Medulla oblongata (tissue), 1 donor: ENCODE results near the gene CPED1.
"Not testable (repeated sequence)": the region's sequence is repeated elsewhere in the genome, so short reads cannot be mapped to it uniquely, and the experiment has no call there.

Experiments used
- DNase-seq: peaks from one replicate; pipeline ENCODE4 v3.0.0-alpha.2; 2015; ENCODE audit errors: extremely low spot score

CPED1 gene

DNA sequence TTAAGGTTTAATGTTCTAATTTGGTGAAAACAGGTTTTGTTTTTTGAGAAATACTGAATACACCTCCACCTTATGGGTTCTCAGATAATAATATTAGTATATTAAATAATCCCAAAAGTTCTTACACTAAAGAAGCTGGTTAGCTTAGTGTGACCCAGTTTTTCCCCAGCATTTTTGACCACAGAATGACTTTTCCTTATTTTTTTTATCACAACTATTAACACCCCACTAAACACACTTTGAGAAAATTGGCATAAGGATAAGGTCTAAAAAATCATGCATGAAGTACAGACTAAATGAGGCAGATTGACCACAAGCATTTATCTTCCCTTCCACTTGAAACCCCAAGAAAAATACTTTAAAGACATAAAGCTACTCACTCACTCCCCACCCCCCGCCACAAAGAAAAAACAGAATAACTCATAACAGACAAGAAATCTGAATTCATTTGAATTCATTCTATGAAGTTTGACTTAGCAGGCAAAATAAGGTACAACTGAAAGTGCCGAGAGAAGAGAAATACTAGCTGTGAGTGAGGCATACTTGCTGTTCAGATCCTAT lies 290.6 kb downstream of the CPED1 start:
- no peak for DNase-seq

DNA sequence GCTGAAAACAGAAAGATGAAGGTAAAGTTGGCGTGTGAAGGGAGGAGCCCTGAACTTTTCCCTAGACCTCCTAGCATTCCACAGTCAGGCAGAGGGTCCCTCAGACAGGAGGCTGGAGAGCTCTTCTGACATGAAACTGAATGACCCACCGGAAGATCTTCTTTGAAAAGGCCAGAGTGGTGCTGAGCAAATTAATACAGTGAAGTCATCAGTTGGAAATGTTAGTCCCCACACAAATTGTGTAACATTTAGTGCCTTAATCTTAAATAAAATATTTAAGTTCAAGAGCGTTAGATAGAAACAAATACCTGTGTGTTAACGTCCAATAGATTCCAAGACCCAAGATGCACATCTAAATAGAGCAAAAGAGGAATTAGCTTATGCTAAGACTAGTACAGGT lies 291.3 kb downstream of the CPED1 start:
- no peak for DNase-seq

DNA sequence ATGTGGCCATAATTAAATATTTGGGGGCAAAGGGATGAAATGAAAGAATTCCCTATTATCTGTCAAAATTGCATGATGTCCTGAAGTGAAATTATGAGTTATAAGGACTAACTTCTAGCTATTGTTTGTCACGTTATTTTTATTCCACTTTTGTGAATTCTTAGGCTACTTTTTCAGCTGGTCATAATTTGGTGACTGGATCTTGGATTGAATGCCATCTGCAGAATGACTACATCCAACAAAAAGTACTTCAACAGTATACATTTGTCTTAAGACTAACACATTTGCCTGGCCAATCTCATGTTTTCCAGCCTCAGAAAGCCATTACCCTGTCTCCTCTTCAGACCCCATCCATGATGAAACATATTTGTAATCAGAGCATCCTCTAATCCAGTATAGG lies 292.1 kb downstream of the CPED1 start:
- no peak for DNase-seq

DNA sequence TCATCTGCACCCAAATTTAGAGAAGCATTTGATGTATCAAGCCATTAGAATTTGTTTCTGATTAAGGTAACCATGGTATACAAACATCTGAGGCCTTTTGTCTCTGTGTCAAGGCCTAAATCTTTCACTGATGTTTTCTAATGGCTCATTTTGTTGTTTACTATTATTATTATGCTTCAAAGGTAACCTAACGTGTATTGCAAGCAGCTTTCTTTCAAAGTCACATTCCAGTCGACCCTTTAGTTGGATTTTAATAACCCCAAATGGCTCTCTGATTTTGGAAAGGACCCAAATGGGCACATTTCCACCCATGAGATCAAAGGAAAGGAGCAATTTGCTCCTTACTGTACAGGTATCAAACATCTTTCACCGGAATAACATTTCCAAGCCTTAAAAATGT lies 293.6 kb downstream of the CPED1 start:
- no peak for DNase-seq

DNA sequence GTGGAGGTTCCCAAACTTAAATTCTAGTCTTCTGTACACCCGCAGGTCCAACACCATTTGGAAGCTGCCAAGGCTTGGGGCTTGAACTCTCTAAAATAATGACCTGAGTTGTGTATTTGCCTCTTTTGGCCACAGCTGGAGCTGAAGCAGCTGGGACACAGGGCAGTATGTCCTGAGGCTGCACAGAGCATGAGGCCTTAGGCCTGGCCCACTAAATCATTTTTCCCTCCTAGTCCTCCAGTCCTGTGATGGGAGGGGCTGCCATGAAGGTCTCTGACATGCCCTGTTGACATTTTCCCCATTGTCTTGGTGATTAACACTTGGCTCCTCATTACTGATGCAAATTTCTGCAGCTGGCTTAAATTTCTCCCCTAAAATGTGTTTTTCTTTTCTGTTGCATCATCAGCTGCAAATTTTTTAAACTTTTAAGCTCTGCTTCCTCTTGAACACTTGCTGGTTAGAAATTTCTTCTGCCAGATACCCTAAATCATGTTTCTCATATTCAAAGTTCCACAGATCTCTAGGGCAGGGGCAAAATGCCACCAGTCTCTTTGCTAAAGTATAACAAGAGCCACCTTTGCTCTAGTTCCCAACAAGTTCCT lies 296.7 kb downstream of the CPED1 start:
- no peak for DNase-seq

DNA sequence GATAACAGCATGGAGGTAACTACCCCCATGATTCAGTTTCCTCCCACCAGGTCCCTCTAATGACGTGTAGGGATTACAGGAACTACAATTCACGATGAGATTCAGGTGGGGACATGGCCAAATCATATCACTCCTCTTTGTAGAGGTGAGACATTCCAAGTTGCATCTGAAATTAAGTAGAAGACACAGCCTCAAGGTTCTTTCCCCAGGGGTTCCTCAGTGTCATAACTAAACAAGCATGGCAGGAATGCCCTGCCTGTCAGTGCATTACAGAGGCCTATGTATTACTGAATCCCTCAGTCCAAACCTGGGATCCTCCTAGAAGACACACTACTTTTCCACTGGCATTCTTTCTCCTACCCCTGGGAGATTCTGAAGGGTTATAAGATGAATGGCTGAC lies 297.7 kb downstream of the CPED1 start:
- DNase-seq, result no peak

DNA sequence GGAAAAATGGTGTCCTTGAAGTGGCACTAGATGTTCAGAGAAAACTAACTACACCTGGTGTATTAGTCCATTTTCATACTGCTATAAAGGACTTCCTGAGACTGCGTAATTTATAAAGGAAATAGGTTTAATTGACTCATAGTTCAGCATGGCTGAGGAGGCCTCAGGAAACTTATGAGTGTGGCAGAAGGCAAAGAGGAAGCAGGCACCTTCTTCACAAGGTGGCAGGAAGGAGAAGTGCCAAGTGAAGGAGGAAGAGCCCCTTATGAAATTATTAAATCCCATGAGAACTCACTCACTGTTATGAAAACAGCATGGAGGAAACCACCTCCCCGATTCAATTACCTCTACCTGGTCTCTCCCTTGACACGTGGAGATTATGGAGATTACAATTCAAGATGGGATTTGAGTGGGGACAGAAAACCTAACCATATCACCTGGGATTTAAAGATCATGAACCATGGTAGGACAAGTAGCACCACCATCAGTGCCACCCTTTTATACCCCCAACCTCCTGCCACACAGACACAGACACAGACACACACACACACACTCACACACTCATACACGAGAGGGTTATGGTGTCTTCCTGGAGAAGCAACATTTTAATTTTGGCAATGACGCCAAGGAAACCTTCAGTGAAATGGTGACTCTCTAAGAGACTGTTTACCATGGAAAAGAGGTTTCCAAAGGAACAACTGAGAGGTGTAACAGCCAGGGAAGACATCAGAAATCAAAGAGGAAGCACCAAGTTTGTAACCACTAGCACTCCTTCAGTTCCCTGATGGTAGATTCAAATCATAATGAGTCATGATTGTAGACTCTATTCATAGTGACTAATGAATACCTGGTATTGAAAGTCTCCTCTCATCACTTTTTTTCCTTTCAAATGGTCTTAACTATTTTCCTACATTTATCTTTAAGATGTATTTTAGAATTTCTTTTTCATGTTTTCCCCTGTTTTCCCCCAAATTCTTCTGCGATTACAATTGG lies 298.5 kb downstream of the CPED1 start:
- no peak for DNase-seq

DNA sequence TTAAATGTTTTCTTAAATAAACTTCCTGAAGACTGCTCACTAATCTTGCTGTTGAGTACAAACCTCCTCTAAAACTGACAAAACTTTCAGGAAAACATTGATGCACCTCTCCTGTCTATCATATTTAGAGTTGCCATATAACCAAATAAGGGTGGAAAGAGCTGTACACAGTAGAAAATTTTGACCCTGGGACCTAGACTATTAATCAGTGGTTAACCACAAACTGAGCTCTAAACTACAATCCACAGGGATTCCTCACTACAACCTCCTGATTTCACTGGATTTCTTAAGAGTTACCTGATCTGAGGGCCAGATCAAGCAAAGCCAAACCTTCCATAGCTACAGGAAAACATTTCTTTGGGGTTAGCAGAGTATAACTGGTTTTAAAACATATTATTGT lies 300.4 kb downstream of the CPED1 start:
- DNase-seq, result no peak

DNA sequence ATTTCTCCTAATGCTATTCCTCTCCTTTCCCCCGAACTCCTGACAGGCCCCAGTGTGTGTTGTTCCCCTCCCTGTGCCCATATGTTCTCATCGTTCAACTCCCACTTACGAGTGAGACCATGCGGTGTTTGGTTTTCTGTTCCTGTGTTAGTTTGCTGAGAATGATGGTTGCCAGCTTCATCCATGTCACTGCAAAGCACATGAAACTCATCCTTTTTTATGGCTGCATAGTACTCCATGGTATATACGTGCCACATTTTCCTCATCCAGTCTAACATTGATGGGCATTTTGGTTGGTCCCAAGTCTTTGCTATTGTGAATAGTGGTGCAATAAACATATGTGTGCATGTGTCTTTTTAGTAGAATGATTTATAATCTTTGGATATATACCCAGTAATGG lies 301.4 kb downstream of the CPED1 start:
- DNase-seq, result not testable (repeated sequence)

DNA sequence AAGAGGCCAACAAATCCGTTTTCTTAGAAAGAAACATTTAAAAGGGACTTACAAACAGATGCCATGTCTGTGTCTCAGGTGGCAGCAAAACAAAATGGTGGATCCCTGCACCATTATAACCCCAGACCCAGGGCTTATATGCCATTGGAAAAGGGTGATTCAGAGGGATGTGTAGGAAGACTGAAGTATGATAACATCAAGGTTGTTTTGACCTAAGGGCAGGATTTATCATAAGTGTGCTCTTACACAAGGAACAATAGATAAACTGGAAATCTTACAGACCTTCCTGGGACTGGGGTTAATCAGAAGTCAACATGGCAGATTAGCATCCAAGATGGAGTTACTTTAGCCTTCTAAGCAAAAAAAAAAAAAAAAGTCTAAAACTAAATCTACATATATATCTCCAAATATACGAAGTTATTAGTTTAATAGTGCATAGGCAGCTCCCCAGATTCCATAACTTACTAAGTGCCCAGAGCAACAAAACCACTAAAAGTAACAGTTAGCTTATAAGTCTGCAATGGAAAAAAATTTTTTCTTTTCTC lies 306.0 kb downstream of the CPED1 start:
- DNase-seq, result no peak

DNA sequence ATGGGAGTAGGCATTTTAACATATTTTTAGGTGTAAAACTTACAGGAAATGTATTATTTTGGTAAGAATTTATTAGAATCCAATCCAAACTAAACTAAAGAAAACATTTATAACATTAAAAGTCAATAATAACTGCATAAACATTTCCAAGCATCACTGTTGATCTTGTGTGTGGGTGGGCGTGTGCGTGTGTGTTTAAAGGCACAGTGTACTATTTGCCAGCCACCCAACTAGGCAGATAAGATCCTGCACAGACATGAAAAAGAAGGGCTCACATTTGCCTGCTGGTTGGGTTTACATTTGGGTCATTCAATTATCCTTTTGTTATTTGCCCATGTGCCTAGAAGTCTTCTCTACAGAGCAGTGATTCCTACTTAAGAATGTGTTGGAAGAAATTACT lies 309.3 kb downstream of the CPED1 start:
- DNase-seq, result no peak

DNA sequence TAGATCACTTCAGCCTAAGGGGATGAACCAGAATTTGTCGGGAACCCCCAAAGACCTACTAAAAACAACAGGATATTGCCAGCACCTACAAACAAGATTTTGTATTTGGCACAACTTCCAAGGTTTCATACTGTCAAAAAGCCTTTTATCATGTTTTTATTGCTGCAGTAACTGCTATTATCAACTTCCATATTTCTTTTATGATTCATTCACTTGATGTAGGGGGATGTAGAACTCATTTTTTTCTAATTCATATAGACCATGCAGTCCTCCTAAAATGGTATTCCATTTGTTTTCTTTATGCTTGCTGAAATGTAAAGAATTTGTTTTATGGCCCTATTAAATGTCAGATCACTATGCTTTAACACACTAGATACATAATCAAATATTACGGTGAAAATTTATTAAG lies 310.3 kb downstream of the CPED1 start:
- no peak for DNase-seq

DNA sequence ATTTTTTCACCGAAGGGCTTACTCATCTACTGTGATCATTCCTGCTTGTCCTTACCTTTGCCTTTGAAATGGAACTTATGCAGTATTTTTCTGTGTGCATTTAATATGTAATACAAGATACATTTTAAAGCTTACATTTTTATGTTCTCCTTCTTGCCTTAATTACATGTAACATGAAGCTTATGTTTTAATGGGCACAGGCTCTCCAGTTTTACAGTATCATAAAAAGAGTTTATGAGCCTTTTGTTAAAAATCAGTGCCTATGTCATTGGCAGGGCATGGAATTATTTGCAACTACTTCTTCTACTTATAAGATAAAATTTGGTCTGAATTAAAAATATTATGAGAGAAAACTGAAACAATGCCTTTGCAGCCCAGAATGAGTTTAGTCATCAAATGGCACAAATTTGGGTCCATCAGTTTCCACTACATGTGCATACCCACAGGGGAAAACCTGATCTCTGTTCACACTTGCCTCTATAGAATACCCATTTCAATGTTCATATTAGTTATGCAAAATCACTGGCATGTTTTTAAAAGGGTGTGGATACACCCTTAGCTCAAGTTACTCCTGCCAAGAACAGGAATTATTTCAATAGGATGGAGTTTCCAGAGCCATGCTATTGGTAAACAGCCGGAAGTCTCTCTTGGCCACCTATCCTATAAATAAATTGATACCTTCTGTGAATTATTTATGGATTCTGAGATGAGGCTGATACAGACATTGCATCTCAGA lies 312.3 kb downstream of the CPED1 start:
- no peak for DNase-seq

DNA sequence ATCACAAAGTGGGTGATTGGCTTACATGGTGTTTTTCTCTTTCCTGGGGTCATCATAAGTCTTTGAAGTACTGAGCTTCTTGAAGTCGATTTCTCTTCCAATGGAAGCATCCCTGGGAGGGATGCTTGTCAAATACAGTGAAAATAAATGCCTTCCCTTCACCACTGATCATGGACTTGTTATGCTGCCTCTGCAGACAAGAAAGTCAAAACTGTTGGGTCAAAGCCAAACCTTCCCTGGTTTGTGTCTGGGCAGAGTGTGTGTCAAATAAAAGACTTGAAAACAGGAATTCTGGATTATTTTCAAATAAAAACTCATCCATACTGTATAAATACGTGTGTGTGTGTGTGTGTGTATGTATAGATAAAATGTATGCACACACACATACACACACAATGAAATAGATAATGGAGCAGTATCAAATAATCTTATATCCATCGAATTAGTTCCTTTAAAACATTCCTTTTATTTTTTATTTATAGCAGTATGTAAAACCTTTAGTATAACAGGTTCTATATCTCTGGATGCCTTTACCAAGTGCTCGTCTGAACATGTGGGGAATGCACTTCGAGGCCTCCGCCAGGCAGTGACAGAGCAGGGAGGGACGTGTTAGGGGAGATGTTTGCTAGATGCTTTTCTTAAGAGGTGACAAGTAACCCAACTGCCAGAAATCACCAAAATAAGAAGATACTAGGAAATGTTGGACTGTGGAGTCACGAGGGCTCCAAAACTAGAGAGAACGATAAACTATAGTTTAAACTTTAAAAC lies 313.1 kb downstream of the CPED1 start:
- peak; percentile 12 for DNase-seq

DNA sequence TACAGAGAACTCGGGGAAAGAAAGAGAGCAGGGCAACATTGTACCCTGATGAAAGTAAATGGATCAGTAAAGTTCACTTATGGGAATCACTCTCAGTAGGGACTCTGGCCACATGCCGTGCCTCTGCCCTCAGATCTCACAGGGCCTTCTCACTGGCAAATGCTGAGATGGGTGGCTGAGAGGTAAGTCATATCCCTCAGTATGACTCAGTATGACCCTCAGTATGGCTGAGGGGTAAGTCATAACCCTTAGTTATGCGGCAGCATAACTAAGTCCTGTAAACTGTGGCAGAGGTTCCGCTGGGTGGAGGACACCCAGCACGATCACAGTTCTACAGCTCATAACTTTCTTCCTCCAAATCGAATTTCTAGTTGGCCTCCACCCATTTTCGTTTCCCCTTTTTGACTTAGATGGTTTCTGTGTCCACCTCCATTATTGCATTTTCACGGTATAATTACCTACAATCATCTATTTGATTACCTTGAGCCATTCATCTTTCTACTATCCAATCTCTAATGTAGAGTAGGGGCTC lies 313.8 kb downstream of the CPED1 start:
- DNase-seq, result no peak

DNA sequence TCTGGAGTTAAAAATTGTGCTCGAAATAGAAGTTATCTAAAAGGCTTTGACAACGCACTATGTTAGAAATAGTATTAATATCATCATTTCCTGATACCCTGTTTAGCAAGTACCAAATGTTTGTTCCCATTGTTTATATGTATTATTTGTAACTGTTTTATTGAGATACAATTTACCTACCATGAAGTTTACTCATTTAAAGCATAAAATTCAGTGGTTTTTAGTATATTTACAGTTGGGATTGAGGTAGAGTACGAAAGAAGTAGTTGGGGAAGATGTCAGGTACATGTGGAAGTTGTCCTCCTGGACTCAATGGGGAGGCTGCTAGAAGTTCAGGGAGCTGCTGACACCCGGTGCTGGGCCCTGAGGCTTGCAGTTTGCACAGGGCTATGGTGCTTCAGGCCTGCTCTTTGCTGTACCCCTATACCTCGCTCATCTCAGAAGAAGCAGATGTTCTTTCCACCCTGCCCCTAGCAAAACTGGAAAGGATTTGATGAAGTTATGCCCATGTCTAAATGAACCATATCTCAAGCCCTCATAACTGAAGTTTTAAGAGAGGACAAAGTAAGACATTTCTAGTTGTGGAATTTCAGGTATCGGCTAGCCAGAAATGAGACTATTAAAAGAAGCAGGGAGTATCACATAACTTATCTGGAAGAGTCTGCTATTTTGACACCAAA lies 315.1 kb downstream of the CPED1 start:
- DNase-seq, result no peak

DNA sequence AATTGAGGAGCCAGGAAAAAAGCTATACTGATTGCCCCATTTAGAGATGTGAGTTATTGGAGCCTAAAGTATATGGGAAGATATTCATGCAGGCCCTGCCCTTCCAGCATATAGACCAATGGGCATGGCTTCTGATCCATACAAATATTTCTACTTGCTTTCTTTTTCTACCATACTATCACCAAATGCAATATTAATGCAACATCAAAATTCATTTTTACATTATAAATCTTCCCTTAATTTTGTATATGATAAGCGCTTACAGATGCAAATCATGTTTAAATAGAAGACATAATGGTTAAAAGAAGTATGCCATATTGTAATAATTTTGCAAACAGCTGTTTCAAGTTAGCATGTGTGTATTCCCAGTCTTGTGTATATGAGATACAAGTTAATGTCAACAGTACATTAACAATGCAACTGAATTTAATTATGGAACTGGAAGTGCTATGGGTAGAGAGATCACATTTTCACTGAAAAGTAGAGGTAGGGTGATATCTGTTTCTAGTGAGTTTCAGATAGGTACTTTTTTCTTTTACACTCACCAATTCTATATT lies 315.7 kb downstream of the CPED1 start:
- DNase-seq, result no peak

DNA sequence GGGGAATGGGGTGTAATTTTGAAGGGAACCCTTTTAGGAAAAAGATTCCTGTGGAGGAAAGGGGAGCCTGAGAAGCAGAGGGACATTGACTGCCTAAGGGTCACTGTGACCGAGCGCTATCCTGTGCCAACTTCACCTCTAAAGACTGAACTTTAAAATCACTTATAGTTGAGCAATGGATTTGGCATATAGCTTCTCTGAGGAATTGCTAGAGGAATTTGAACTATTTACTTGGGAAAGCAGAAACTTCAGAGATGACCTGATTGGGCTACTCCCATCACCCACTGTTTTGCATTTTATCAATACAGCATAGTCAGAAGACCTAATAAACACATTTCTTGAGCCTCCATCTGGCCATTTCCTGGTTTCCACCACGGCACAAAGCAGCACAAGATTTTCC lies 316.6 kb downstream of the CPED1 start:
- DNase-seq, result no peak

DNA sequence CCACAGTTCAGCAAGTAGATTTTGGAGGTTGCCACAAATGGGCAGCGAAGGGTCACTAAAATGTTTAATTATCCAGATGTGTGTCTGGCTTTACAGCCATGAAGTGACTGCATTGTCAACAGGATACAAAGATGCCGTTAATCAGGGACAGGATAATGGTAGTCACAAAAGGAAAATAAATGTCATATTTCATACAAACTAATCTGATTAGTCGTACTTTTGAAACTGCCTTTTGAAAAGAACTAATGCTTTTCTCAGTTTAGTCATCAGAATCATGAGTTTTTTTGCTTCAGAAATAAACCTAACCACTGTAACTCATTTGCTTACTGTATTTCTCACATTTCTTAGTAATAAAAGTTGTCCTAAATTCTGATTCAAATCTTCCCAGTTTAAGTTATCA lies 318.1 kb downstream of the CPED1 start:
- DNase-seq, result no peak

DNA sequence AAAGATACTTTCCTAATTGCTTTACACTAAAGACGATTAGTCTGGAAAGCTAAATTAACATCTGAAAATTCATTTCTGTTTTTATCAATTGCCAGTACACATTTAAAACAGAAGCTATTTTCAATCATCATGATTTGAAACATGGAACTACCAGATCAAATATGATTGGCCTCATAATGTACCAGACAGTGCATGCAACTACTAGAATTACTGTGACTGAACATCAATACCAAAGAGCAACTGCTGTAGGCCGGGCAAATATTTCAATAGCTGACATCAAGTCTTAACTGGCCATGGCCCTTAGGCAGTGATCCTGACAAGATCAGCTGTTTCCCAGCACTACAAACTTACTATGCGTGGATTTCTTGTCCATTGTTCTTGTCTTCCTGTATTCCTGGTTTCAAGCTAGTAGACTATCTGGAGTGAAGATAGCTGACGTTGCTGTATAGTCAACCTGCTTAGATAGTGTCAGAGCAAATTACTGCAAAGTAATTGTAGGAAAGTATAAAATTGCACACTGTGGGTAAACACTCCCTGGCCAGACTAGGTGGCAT lies 318.6 kb downstream of the CPED1 start:
- DNase-seq, result no peak
